Activated CD4-positive, alpha-beta memory T cell treated with anti-CD3 and anti-CD28 coated beads for 36 hours (primary cell): Measurements from ENCODE around the gene CADPS2. TPM values are rescaled to one million over a fixed set of nuclear protein-coding genes. Genes with fewer than 3 reads are reported as not detected.

Experiments
- CTCF ChIA-PET: fragments of 350-600 bp; sonication (Branson Sonifier 250); formaldehyde crosslinking; loops from one replicate; lab custom pipeline; 2021; ENCODE audit warnings: antibody characterized with exemption, inconsistent platforms; lab: Charles Lee
- POLR2A ChIA-PET: fragments of 350-600 bp; sonication (Branson Sonifier 250); formaldehyde crosslinking; loops from one replicate; lab custom pipeline; 2021; ENCODE audit warnings: antibody characterized with exemption; lab: Charles Lee
- DNase-seq: peaks from one replicate; pipeline ENCODE4 v3.0.0-alpha.2; 2020
- H3K27ac Mint-ChIP-seq: one replicate; pipeline ENCODE4 v1.8.0; 2021; ENCODE audit warnings: mixed read lengths
- H3K27me3 Mint-ChIP-seq: one replicate; pipeline ENCODE4 v1.8.0; 2021; ENCODE audit warnings: mixed read lengths
- H3K36me3 Mint-ChIP-seq: one replicate; pipeline ENCODE4 v1.8.0; 2021; ENCODE audit warnings: mixed read lengths
- H3K4me1 Mint-ChIP-seq: one replicate; pipeline ENCODE4 v1.8.0; 2021; ENCODE audit warnings: low read depth, mixed read lengths
- H3K4me3 Mint-ChIP-seq: one replicate; pipeline ENCODE4 v1.8.0; 2021; ENCODE audit warnings: mild to moderate bottlenecking, mixed read lengths
- H3K9me3 Mint-ChIP-seq: one replicate; pipeline ENCODE4 v1.8.0; 2021; ENCODE audit warnings: mixed read lengths
- intact Hi-C: fragments of 100-400 bp; cut with micrococcal nuclease; formaldehyde crosslinking; loops from one replicate; pipeline ENCODE4 v1.15.1; 2023
- total RNA-seq, 2 experiments: library from RNA; stranded (reverse); gene quantifications; one replicate each; pipeline ENCODE4 v1.2.3, GENCODE V29; 2021

Gene CADPS2
- total RNA-seq, 2 experiments from 2014 or later, result not detected

GRCh38 chr7:122429926-122430325, 456.3 kb downstream of the CADPS2 start:
- no peaks in the 10 kb centered on the region for H3K27me3 Mint-ChIP-seq
- ChIA-PET CTCF (no interaction called here), POLR2A (no interaction called here)
- intact Hi-C loops, result no loop called here
- no peak overlapping the region for H3K27ac Mint-ChIP-seq
- H3K9me3 Mint-ChIP-seq, result peaks cover 6% of the 10 kb centered on the region
- no peaks in the 10 kb centered on the region for H3K4me1 Mint-ChIP-seq
- no peak for DNase-seq
- no peak overlapping the region for H3K4me3 Mint-ChIP-seq
- H3K36me3 Mint-ChIP-seq, result no peaks in the 10 kb centered on the region

- H3K36me3 Mint-ChIP-seq, result no peaks in the 10 kb centered on the region
- no peaks in the 10 kb centered on the region for H3K4me1 Mint-ChIP-seq
- no peak overlapping the region for H3K27ac Mint-ChIP-seq
- CTCF ChIA-PET, result no interaction called here
- POLR2A ChIA-PET, result no interaction called here
- H3K27me3 Mint-ChIP-seq, result no peaks in the 10 kb centered on the region
- no peak overlapping the region for H3K4me3 Mint-ChIP-seq
- no peak for DNase-seq
- intact Hi-C loops, result no loop called here
- peaks cover 2% of the 10 kb centered on the region for H3K9me3 Mint-ChIP-seq
Observed at GRCh38 chr7:122425731-122426130, 460.5 kb downstream of the CADPS2 start.

GRCh38 chr7:122423591-122423990, 462.7 kb downstream of the CADPS2 start:
- H3K4me1 Mint-ChIP-seq, result no peaks in the 10 kb centered on the region
- no peak for DNase-seq
- peaks cover 2% of the 10 kb centered on the region for H3K9me3 Mint-ChIP-seq
- ChIA-PET POLR2A (no interaction called here), CTCF (no interaction called here)
- H3K36me3 Mint-ChIP-seq, result no peaks in the 10 kb centered on the region
- no peaks in the 10 kb centered on the region for H3K27me3 Mint-ChIP-seq
- no peak overlapping the region for H3K4me3 Mint-ChIP-seq
- no peak overlapping the region for H3K27ac Mint-ChIP-seq
- intact Hi-C loops, result no loop called here

GRCh38 chr7:122416336-122416735, 469.9 kb downstream of the CADPS2 start:
- no peak overlapping the region for H3K27ac Mint-ChIP-seq
- CTCF ChIA-PET, result no interaction called here
- no peak for DNase-seq
- H3K27me3 Mint-ChIP-seq, result no peaks in the 10 kb centered on the region
- intact Hi-C loops, result no loop called here
- POLR2A ChIA-PET, result no interaction called here
- H3K9me3 Mint-ChIP-seq, result no peaks in the 10 kb centered on the region
- H3K4me3 Mint-ChIP-seq, result no peak overlapping the region
- no peaks in the 10 kb centered on the region for H3K4me1 Mint-ChIP-seq
- no peaks in the 10 kb centered on the region for H3K36me3 Mint-ChIP-seq

- Mint-ChIP-seq H3K27me3 (peaks cover 1% of the 10 kb centered on the region), H3K36me3 (no peaks in the 10 kb centered on the region), H3K27ac (no peak overlapping the region), H3K4me1 (no peaks in the 10 kb centered on the region), H3K9me3 (no peaks in the 10 kb centered on the region), H3K4me3 (no peak overlapping the region)
- intact Hi-C loops, result no loop called here
- ChIA-PET CTCF (no interaction called here), POLR2A (no interaction called here)
- DNase-seq, result no peak
Observed at GRCh38 chr7:122415510-122415909, 470.8 kb downstream of the CADPS2 start.

GRCh38 chr7:122413339-122413738, 472.9 kb downstream of the CADPS2 start:
- CTCF ChIA-PET, result no interaction called here
- intact Hi-C loops, result no loop called here
- POLR2A ChIA-PET, result no interaction called here
- Mint-ChIP-seq H3K4me1 (no peaks in the 10 kb centered on the region), H3K36me3 (no peaks in the 10 kb centered on the region), H3K9me3 (no peaks in the 10 kb centered on the region), H3K27ac (no peak overlapping the region), H3K4me3 (no peak overlapping the region), H3K27me3 (peaks cover 1% of the 10 kb centered on the region)
- no peak for DNase-seq

- Mint-ChIP-seq H3K27ac (no peak overlapping the region), H3K9me3 (no peaks in the 10 kb centered on the region), H3K4me1 (no peaks in the 10 kb centered on the region), H3K36me3 (no peaks in the 10 kb centered on the region), H3K27me3 (peaks cover 1% of the 10 kb centered on the region), H3K4me3 (no peak overlapping the region)
- DNase-seq, result no peak
- intact Hi-C loops, result no loop called here
- CTCF ChIA-PET, result no interaction called here
- POLR2A ChIA-PET, result no interaction called here
Observed at GRCh38 chr7:122412883-122413282, 473.4 kb downstream of the CADPS2 start.

- intact Hi-C loops, result no loop called here
- no peaks in the 10 kb centered on the region for H3K9me3 Mint-ChIP-seq
- no peak overlapping the region for H3K4me3 Mint-ChIP-seq
- ChIA-PET POLR2A (no interaction called here), CTCF (no interaction called here)
- no peak for DNase-seq
- H3K27me3 Mint-ChIP-seq, result peaks cover 1% of the 10 kb centered on the region
- no peaks in the 10 kb centered on the region for H3K36me3 Mint-ChIP-seq
- no peaks in the 10 kb centered on the region for H3K4me1 Mint-ChIP-seq
- no peak overlapping the region for H3K27ac Mint-ChIP-seq
Observed at GRCh38 chr7:122412441-122412840, 473.8 kb downstream of the CADPS2 start.

- Mint-ChIP-seq H3K27me3 (peaks cover 1% of the 10 kb centered on the region), H3K36me3 (no peaks in the 10 kb centered on the region), H3K27ac (no peak overlapping the region), H3K4me1 (no peaks in the 10 kb centered on the region), H3K4me3 (no peak overlapping the region), H3K9me3 (peaks cover 2% of the 10 kb centered on the region)
- intact Hi-C loops, result no loop called here
- no peak for DNase-seq
- CTCF ChIA-PET, result no interaction called here
- POLR2A ChIA-PET, result no interaction called here
Observed at GRCh38 chr7:122407195-122407594, 479.1 kb downstream of the CADPS2 start.

- H3K4me3 Mint-ChIP-seq, result no peak overlapping the region
- CTCF ChIA-PET, result no interaction called here
Observed at GRCh38 chr7:122403113-122403512, 483.1 kb downstream of the CADPS2 start.

GRCh38 chr7:122402235-122402634, 484.0 kb downstream of the CADPS2 start:
- no peaks in the 10 kb centered on the region for H3K4me1 Mint-ChIP-seq
- no peak overlapping the region for H3K4me3 Mint-ChIP-seq
- DNase-seq, result no peak
- H3K27me3 Mint-ChIP-seq, result no peaks in the 10 kb centered on the region
- intact Hi-C loops, result no loop called here
- peaks cover 2% of the 10 kb centered on the region for H3K9me3 Mint-ChIP-seq
- CTCF ChIA-PET, result no interaction called here
- no peaks in the 10 kb centered on the region for H3K36me3 Mint-ChIP-seq
- POLR2A ChIA-PET, result no interaction called here
- no peak overlapping the region for H3K27ac Mint-ChIP-seq

More at GRCh38 chr7:122403113-122403512, 483.1 kb downstream of the CADPS2 start:
- Mint-ChIP-seq H3K27me3 (no peaks in the 10 kb centered on the region), H3K36me3 (no peaks in the 10 kb centered on the region), H3K9me3 (peaks cover 2% of the 10 kb centered on the region), H3K27ac (no peak overlapping the region), H3K4me1 (no peaks in the 10 kb centered on the region)
- POLR2A ChIA-PET, result no interaction called here
- intact Hi-C loops, result no loop called here
- DNase-seq, result no peak

GRCh38 chr7:122397381-122397780, 488.9 kb downstream of the CADPS2 start:
- Mint-ChIP-seq H3K27me3 (no peaks in the 10 kb centered on the region), H3K27ac (no peak overlapping the region), H3K36me3 (no peaks in the 10 kb centered on the region), H3K9me3 (no peaks in the 10 kb centered on the region), H3K4me1 (no peaks in the 10 kb centered on the region), H3K4me3 (no peak overlapping the region)
- no peak for DNase-seq
- intact Hi-C loops, result no loop called here
- POLR2A ChIA-PET, result no interaction called here
- CTCF ChIA-PET, result no interaction called here

GRCh38 chr7:122394512-122394911, 491.7 kb downstream of the CADPS2 start:
- no peaks in the 10 kb centered on the region for H3K4me1 Mint-ChIP-seq

More at GRCh38 chr7:122394512-122394911, 491.7 kb downstream of the CADPS2 start:
- Mint-ChIP-seq H3K27me3 (no peaks in the 10 kb centered on the region), H3K4me3 (no peak overlapping the region), H3K27ac (no peak overlapping the region), H3K9me3 (no peaks in the 10 kb centered on the region), H3K36me3 (no peaks in the 10 kb centered on the region)
- intact Hi-C loops, result no loop called here
- POLR2A ChIA-PET, result no interaction called here
- CTCF ChIA-PET, result no interaction called here
- no peak for DNase-seq
